Inflammatory macrophage treated with lipopolysaccharide for 4 hours (primary cell): ENCODE results near the gene MMAB.

Experiments
- DNase-seq: peaks from one replicate; pipeline ENCODE4 v3.0.0-alpha.2; 2020

Gene MMAB

DNA sequence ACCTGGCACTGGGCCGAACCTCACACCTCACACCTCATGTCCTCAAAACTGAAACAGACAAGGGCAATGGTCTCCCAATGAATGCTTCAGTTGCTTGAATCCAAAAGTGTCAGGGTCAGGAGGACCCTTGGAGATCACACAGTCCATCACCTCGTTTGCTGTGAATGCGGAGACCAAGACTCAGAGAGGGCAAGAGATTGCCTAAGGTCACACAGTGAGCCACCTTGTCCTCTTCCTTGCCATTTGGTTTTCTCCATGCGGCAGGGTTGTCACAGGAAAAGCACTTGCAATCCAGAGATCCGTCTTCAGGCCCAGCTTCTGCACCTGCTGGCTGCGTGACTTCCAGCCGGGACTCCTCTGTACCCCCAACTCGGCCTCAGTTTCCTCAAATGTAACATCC lies 28.3 kb upstream of the MMAB start:
- DNase-seq: no peak

DNA sequence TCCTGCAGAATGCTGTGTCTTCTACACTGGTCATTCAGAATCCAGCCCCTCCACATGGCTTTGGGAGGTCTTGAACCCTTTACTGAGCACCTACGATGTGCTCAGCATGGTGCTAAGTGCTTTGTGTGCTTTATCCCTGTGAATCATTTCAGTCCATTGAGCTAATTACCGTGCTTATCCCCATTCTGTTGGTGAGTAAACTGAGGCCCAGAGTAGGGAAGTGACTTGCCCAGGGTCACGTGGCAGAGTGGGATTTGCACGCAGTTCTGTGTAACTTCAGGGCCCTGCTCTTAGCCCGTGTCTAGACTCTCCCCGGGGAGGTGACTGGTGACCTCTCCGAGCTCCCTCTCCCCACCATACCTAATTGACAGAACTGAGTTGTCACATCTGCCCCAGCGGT lies 27.7 kb upstream of the MMAB start:
- DNase-seq: no peak

DNA sequence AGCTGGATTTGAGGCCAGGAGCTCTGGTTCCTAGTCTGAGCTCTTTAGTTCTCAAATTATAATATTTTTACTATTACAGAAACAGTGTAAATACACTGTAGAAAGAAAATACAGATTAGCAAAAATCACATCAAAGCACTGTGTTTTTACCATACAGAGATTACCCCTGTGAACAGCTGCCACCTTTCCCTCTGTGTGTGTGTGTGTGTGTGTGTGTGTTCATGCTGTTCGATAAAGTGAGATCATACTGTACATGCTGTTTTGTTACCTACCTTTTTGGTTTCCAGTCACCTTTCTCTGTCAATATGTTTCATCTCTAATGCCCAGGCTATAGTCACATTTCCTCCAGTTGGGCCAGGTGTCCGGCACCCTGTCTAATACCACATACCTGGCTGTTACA lies 27.2 kb upstream of the MMAB start:
- DNase-seq: no peak

DNA sequence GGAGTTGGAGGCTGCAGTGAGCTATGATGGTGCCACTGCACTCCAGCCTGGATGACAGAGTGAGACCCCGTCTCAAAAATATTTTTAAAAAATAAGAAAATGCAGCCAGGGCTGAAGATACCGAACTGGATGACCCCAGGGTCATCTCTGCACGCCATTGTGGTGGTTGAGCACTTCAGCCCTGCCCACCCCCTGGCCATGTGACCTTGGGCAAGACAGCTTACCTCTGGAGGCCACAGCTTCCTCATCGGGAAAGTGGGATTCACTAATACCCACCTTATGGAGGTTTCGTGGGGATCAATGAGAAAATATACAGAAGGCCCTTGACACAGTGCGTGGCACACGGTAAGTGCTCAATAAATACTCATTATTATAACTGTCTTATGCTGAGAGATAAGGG lies 25.8 kb upstream of the MMAB start:
- no peak for DNase-seq

DNA sequence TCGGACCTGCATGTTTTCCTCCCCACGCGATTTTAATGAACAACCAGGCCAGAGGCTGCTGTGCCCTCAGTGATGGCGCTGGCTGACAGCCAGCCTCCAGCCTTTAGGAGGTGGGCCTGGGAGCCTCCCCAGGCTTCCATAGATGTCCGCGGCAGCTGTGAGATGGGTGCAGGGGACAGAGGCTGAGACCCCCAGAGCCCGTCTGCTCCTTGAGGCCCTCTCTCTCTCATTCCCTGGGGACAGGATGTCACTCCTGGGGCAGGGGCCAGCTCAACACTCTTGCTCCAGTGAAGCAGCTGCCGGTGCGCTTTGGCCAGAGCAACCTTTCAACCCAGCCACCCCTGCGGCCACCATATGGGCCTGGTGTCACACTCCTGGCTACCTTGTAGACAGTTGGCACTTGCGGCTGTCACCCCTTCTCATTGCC lies 25.1 kb upstream of the MMAB start:
- no peak for DNase-seq

DNA sequence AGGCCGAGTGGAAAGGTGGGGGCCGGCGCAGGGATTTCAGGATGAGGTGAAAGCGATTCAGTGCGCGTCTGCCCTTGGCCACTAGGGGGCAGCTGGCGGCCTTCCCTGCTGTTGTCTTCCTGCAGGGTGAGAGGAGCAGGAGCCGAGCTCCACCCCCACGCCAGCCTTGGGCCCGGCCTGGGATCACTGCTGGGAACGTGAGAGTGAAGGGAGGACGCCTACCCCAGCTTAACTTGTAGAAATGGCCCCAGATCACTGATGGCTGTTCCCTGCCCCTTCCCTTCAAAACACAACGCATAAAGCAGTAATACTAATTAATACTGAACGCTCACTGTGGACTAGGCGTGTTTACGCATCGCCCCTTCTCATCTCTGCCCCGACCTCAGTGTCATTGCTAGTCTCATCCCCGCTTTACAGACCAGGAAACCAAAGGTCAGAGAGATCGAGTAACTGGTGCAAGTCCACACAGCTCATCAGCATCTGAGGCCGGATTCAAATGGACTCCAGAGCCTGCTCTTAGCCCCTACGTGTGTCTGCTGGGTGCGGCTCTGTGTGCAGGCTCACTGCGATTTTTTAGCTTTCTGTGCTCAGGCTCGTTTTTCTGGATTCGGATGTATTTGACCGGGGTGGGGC lies 24.6 kb upstream of the MMAB start:
- DNase-seq: peak; percentile 63

DNA sequence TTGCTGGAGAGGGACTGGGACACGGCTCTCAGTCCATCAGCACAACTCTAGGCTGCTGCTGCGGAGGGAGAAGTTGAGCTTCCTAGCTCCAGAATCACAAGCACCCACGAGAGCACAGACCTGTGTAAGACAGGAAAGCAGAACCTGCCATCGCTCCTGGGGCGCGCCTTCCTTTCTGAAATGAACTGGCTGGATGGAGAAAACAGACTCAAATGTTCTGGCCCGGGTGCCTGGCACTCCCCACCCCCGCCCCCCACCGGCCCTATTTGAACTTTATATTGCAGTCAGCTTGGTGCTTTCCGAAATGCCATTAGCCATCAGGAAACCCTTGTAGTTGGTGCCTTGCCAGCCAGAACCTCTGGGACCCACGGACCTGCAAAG lies 24.1 kb upstream of the MMAB start:
- no peak for DNase-seq

DNA sequence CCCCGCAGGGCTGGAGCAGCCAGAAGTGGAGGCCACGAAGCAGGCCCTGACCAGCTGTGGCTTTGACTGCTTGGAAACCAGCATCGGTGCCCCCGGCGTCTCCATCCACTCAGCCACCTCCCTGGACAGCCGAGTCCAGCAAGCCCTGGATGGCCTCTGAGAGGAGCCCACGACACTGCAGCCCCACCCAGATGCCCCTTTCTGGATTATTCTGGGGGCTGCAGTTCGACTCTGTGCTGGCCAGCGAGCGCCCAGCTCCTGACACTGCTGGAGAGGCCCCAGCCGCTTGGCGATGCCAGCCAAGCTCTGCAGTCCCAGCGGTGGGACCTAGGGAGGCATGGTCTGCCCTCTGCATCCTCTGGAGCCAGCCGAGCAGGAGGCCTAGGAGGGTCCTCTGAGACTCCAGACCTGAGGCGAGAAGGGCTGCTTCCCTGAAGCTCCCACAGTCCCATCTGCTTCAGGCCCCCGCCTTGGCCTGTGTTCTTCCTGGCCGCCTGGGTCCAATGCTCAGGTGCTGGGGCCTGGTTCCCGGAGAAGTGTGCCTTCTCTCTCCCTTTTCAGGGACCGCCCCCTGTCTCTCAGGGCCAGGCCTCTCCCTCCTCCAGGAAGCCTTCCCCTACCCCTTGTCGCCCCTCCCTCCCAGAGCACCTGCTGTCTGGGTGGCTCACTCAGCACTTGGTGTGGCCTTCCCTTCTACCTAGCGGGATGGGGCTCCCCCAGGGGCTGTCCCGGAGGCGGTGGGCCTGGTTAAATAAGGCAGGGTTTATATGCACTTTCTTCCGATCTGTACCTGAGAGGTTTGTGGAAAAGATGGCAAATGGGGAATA lies 23.3 kb upstream of the MMAB start:
- no peak for DNase-seq

DNA sequence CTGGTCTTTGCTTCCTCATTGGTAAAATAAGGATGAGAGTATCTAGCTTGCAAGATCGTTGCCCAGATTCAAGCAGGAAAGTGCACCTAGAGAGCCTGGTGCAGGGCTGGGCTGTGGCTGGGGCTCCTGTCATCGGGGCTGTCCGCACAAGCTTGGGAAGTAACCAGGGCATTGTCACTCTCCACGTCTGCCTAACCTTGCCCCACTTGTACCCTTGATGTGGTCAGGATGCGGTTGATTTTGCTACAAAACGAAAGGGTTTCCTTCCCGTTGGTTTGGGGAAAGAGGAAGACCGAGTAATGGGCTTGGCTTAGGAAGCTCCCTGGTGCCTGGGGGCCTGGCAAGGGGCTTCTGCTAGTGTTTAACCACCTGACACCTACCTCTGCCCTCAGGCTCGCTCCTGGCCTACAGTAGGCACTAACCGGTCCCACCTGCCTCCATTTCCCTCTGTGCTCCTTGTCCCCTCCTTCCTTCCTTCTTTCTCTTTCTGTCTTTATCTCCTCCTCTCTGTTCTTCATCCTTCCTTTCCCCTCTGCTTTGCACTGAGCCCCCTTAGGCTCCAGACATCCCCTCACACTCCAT lies 22.1 kb upstream of the MMAB start:
- peak; percentile 25 for DNase-seq

DNA sequence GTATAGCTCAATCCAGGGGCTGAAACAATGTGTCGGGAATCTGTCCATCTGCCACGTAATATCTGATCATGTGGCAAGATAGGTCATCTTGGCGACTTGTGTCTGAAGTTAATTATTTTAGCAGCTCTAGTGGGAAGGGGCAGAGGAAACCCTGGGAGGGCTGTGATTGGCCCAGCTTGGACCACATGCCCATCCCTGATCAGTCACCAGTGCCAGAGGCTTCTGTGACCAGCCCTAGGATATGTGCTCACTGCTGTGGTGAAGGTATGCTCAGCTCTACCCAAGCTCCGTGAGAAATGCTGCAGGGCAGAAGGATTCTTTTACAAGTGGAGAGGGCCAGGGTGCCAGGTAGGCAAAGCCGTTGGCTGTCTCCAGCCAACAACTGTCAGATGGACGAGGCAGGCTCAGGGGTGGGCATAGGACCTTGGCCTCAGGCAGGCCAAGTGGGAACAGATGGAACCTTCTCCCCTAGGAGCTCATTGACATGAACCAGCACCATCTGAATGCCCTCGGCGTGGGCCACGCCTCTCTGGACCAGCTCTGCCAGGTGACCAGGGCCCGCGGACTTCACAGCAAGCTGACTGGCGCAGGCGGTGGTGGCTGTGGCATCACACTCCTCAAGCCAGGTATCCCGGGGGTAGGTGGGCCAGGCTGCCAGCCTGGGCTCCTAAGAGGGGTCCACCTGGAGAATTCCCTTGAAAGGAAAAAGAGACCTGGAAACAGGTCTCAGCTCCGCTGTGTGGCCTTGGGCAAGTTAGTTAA lies 21.4 kb upstream of the MMAB start:
- DNase-seq: no peak

DNA sequence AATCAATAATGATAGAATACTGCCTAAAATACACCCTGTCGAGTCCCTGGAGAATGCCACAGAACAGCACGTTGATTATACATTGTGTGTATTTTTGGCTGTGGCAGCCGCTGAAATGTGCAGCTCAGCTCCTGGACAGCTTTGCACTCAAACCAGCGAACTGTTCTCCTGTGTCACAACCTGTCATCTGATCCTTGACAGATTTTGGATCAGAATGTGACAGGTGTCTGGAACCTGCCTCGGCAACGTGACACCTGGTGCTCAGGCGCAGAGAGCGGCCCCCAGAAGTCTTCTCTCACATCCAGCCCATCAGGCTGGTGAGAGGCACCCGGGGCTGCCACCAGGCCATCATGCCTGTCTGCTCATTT lies 19.6 kb upstream of the MMAB start:
- DNase-seq: no peak

DNA sequence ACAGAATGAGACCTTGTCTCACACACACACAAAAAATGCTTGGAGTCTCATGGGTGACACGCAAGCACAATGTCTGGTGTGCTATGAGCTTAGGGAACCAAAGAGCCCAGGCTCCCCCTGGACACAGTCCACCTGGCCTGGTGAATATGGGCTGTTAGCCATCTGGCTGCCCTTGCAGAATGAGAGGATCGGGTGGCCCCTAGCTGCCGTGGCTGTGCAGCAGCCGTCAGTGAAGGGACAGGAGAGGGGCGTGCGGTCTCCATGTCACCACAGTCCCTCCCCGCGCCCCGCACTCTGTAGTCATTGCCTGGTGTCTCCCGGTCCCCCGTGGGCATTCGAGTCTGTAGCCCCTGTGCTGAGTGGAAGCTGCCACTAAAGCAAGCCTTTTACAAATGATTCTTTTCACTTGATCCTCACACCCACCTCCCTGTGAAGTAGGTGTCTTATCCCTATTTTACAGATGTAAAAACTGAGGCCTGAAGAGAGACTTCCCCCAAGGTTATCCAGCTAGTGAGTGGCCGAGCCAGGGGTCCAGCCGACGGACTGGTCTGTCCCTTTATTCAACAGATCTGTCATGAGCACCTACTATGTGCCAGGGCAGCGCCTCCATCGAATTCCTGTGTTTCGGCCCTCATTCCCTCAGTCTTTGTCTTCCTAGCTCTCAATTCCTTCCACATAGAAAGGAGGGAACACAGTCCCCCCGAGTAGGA lies 19.0 kb upstream of the MMAB start:
- no peak for DNase-seq

DNA sequence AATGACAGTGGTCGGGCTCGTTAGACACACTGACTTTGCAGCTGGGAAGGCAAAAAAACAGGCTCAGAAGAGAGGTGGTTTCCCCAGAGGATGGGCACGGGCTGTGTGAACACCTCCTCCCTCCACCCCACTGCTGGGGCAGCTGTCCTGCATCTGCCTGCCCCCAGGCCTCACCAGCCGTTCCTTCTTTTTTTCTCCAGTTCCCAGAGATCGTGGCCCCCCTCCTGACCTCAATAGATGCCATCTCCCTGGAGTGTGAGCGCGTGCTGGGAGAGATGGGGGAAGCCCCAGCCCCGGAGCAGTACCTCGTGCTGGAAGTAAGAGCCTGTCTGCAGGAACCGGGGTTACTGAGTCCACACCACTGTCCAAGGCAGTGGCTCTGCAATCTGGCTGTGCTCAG lies 17.7 kb upstream of the MMAB start:
- DNase-seq: no peak

DNA sequence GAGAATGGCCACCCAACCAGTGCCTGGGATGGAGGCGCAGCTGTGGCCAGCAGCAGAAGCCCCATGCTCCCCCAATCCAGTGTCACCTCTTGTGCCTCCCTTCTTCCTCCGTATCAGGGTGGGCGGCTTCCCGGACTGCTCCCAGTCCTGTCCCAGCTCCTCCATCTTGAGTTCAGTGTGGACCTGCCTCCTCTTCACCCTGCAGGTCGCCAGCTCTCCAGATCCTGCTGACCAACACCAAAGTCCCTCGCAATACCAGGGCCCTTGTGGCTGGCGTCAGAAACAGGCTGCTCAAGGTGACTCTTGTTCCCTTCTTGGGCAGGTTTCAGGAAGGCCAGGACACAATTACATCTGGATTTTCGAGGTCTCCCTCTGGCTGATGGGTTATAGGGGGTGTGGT lies 17.3 kb upstream of the MMAB start:
- no peak for DNase-seq

DNA sequence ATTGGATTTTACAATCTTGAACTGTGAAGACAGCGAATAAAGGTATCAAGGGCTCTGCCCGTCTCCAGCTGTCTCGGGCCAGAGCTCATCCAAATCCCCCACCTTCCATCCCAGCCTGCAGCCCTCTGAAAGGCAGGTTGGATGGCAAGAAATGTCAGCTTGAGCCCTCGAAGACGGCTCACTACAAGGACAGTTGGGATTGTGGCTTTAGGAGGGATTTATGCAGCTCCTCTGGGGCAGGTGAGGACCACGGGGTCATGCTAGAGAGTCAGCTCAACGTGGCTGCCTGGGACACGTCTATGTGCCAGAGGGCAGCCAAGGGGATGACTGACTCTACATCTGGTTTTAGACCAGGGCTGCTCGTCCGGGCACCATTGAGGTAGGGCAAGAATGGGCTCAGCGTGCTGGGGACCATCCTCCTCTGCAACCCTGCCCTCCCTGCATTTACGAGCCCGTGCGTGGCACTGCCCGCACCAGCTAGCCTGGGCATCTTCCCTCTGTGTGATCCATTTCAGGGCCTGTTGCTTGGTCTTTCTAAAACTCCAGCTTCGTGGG lies 16.5 kb upstream of the MMAB start:
- DNase-seq: no peak

DNA sequence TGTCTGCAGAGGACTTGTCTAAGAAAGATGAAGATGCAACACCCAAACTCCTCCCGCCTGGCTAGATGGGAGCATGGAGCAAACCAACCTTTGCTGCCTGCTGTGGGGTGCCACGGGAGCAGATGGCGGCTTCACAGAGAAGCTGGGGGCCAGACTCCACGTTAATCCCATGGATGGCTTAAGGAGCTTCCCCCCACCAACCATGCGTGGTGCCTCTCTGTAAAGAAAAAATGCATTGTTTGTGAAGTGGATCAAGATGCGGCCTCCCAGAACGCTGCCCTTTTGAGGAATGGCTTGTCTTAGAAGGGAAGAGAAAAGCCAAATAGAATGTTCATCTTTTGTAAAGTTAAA lies 15.9 kb upstream of the MMAB start:
- DNase-seq: no peak

DNA sequence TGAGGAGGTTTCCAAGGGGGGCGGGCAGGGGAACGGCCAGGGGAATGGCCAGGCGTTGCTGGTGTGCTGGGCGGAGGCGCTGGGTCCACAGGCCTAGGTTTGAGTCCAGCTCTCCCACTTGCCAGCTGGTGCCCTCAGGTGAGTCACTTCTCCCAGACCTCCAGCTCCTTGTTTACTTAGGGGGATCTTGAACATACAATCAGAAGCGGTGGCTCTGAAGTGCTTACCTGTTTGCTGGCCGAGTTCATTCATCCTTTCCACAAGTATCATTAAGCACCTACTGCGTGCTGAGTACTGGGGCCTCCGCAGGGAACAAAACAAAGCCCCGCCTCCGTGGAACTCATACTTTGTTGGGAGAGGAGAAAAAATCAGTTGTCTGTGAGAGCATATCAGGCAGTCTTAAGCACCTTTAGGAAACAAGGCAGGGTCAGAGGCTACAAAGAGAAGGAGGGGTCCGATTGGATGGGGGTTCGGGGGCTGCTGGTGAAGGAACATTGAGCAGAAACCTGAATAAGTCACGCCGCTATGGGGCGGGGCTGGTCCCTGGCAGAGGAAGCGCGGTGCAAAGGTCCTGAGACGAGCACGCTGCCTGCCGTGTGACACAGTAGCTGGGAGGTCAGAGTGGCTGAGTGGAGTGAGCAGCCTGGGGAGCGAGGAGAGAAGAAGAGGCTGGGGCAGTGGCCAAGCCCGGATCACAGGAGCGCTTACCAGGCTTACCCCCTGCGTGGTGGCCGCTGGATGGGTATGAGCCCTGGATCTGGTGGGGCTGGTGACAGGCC lies 15.3 kb upstream of the MMAB start:
- no peak for DNase-seq

DNA sequence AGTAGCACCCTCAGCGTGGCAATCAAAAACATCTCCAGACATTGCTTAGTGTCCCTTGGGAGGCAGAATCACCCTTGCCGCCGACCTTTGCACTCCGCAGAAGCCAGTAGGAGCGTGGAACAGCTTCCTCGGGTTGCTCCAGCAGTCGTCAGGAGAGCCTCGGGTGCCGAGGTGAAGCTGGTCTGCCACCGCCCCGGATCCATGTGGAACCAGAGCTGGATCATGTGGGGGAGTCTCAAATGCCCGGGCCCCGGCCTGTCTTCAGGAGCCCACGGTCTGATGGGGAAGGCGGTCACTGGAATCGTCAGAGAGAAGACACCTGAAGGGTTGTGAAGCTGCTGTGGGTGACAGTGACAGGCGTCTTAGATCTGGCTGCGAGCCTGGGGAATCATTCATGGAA lies 14.6 kb upstream of the MMAB start:
- DNase-seq: no peak

DNA sequence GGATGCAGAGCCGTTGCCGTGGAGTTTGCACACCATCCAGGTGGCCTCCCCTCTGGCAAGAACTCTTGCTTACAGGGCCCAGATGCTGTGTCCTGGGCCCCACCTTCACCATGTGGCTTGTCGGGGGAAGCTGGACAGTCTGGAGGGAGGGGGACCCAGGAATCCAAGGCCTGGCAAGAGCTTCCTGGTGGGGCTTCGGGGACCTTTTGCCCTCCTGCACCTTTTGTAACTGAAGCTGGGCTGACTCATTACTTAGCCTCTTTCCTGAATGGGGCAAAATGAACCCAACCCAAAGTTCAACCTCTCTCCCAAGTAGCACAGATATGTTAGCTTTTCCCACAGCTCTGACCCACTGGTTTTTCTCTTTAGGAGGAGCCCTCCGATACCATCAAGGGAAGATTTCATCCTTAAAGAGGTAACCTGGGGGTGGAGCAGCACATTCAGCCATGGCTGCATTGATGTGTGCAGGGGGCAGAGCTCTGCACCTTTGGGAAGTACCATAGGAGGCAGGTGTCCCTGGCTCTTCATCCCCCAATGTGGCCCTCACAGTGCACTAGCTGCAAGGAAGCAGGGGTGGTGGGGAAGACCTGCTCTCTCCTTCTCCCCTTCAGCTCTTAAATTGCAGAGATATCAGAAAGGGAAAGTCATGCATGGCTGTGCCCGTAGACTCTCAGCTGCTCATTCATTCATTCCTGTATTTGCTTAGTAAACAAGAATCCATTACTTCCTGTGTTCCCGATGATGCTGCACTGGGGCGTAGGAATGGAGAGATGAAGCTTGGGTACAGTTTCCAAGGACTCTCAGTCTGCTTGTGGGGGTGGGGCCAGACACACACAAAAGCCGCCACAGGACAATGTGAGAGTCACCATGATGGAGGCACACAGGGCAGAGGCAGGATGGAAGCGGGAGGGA lies 13.3 kb upstream of the MMAB start:
- no peak for DNase-seq

DNA sequence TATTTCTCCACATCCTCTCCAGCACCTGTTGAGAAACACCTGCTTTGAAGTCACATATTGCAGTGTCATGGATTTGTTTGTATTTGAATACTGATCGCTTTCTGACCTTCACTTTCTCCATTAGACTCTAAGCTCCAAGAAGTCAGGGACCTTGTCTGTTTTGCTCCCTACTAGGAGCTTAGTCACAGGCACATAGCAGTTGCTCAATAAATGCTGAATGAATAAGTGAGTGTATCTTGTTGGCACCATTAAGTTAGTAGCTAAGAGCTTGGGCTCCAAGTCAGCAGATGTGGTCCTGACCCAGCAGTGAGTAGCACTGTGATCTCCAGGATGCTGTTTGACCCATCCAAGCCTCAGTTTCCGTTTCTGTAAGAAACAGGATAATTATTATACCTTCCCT lies 10.4 kb upstream of the MMAB start:
- no peak for DNase-seq

DNA sequence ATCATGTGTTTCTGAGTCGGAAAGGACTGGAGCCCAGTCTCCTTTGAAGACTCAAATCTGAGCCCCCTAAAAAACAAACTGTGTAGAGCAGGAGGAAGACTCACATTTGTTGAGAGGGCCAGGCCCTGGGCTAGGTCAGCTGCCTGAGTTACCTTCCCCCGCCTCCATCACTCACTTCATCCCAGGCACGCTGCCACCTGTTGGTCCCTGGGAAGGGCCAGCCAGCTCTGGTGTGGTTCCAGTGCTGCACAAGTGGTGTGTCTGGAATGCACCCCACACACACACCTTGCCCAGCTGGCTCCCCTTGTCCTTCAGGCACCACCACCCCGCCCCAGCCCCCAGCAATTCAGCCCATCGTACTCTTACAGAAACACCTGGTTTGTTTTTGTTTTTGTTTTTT lies 9.3 kb upstream of the MMAB start:
- DNase-seq: no peak
